ENCODE measurements around the gene METTL25.

DNA sequence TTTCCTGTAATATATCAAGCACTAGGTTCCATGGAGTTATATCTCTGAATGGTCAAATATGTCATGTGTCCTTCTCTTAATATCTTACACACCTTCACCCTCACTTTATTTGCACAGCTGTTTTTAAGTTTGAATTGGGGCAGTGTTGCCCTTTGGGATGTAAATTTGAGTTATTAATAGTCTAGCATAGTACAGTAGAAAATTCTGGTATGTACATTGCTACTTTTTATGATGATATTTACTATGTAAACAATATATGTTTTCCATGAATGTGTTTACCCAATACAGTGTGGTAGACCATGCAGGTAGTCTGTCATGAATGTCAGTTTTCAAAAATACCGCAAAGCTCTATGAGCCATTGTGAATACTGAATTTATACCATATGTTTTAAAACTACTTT, 50.5 kb downstream of the METTL25 start:
- TF ChIP-seq, protein P1, sequence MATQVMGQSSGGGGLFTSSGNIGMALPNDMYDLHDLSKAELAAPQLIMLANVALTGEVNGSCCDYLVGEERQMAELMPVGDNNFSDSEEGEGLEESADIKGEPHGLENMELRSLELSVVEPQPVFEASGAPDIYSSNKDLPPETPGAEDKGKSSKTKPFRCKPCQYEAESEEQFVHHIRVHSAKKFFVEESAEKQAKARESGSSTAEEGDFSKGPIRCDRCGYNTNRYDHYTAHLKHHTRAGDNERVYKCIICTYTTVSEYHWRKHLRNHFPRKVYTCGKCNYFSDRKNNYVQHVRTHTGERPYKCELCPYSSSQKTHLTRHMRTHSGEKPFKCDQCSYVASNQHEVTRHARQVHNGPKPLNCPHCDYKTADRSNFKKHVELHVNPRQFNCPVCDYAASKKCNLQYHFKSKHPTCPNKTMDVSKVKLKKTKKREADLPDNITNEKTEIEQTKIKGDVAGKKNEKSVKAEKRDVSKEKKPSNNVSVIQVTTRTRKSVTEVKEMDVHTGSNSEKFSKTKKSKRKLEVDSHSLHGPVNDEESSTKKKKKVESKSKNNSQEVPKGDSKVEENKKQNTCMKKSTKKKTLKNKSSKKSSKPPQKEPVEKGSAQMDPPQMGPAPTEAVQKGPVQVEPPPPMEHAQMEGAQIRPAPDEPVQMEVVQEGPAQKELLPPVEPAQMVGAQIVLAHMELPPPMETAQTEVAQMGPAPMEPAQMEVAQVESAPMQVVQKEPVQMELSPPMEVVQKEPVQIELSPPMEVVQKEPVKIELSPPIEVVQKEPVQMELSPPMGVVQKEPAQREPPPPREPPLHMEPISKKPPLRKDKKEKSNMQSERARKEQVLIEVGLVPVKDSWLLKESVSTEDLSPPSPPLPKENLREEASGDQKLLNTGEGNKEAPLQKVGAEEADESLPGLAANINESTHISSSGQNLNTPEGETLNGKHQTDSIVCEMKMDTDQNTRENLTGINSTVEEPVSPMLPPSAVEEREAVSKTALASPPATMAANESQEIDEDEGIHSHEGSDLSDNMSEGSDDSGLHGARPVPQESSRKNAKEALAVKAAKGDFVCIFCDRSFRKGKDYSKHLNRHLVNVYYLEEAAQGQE (IDR thresholded peaks at IDR 0.05; ENCODE audit: low read depth, low read length) = no peak
- TF ChIP-seq, protein P2, sequence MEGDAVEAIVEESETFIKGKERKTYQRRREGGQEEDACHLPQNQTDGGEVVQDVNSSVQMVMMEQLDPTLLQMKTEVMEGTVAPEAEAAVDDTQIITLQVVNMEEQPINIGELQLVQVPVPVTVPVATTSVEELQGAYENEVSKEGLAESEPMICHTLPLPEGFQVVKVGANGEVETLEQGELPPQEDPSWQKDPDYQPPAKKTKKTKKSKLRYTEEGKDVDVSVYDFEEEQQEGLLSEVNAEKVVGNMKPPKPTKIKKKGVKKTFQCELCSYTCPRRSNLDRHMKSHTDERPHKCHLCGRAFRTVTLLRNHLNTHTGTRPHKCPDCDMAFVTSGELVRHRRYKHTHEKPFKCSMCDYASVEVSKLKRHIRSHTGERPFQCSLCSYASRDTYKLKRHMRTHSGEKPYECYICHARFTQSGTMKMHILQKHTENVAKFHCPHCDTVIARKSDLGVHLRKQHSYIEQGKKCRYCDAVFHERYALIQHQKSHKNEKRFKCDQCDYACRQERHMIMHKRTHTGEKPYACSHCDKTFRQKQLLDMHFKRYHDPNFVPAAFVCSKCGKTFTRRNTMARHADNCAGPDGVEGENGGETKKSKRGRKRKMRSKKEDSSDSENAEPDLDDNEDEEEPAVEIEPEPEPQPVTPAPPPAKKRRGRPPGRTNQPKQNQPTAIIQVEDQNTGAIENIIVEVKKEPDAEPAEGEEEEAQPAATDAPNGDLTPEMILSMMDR (IDR thresholded peaks at IDR 0.05) = no peak
- TF ChIP-seq TEAD4 (IDR thresholded peaks at IDR 0.05; ENCODE audit: borderline replicate concordance, insufficient read depth) (no peak), EZH2phosphoT487 (IDR thresholded peaks at IDR 0.05; ENCODE audit: borderline replicate concordance, low read depth) (no peak), SIN3A (IDR thresholded peaks at IDR 0.05; ENCODE audit: borderline replicate concordance, low read depth, low read length) (no peak), RCOR1 (IDR thresholded peaks at IDR 0.05; ENCODE audit: low read length) (no peak), TAF1 (IDR thresholded peaks at IDR 0.05; ENCODE audit: borderline replicate concordance, low read depth, low read length) (no peak), RAD21 (IDR thresholded peaks at IDR 0.05; ENCODE audit: low read length) (no peak), CHD2 (IDR thresholded peaks at IDR 0.05; ENCODE audit: low read length, partially characterized antibody) (no peak), POLR2AphosphoS5 (IDR thresholded peaks at IDR 0.05; ENCODE audit: low read depth, low read length) (no peak)
- TF ChIP-seq, protein P3, sequence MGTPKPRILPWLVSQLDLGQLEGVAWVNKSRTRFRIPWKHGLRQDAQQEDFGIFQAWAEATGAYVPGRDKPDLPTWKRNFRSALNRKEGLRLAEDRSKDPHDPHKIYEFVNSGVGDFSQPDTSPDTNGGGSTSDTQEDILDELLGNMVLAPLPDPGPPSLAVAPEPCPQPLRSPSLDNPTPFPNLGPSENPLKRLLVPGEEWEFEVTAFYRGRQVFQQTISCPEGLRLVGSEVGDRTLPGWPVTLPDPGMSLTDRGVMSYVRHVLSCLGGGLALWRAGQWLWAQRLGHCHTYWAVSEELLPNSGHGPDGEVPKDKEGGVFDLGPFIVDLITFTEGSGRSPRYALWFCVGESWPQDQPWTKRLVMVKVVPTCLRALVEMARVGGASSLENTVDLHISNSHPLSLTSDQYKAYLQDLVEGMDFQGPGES (IDR thresholded peaks at IDR 0.05; ENCODE audit: low read depth, low read length) = no peak

Data from SK-N-SH (cell line).